ENCODE measurements around the gene PPTC7. TPM values are rescaled to one million over a fixed set of nuclear protein-coding genes. Genes with fewer than 3 reads are reported as not detected.

The PPTC7 gene
- total RNA-seq, 1 donor from 2014 or later: 11.5 TPM

DNA sequence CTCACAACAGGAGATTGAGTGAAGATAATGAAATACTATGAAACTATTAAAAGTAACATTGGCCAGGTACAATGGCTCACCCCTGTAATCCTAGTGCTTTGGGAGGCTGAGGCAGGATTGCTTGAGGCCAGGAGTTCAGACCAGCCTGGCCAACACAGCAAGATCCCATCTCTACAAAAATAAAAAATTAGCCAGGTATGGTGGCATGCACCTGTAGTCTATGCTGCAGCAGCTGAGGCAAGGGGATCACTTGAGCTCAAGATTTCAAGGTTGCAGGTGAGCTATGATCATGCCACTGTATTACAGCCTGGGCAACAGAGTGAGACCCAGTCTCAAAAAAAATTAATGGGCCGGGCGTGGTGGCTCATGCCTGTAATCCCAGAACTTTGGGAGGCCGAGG, 66.1 kb downstream of the PPTC7 start:
- DNase-seq (ENCODE audit: low read depth): no peak
- Histone ChIP-seq H3K27me3 (ENCODE audit: control insufficient read depth, insufficient read depth, low read length) (no peaks in the 10 kb centered on the region), H3K36me3 (ENCODE audit: control insufficient read depth, insufficient read depth, low read length) (no peaks in the 10 kb centered on the region), H3K4me3 (ENCODE audit: low read depth, low read length) (no peak overlapping the region)
- TF ChIP-seq, protein P1, sequence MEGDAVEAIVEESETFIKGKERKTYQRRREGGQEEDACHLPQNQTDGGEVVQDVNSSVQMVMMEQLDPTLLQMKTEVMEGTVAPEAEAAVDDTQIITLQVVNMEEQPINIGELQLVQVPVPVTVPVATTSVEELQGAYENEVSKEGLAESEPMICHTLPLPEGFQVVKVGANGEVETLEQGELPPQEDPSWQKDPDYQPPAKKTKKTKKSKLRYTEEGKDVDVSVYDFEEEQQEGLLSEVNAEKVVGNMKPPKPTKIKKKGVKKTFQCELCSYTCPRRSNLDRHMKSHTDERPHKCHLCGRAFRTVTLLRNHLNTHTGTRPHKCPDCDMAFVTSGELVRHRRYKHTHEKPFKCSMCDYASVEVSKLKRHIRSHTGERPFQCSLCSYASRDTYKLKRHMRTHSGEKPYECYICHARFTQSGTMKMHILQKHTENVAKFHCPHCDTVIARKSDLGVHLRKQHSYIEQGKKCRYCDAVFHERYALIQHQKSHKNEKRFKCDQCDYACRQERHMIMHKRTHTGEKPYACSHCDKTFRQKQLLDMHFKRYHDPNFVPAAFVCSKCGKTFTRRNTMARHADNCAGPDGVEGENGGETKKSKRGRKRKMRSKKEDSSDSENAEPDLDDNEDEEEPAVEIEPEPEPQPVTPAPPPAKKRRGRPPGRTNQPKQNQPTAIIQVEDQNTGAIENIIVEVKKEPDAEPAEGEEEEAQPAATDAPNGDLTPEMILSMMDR (IDR thresholded peaks at IDR 0.05; ENCODE audit: insufficient read depth, low read length, poor library complexity, severe bottlenecking): no peak

GRCh38 chr12:110514363-110514762, 68.8 kb downstream of the PPTC7 start:
- no peaks in the 10 kb centered on the region for H3K27me3 ChIP-seq (ENCODE audit: control insufficient read depth, insufficient read depth, low read length)
- DNase-seq (ENCODE audit: low read depth): no peak
- TF ChIP-seq, protein P1 (IDR thresholded peaks at IDR 0.05; ENCODE audit: insufficient read depth, low read length, poor library complexity, severe bottlenecking): no peak
- no peak overlapping the region for H3K4me3 ChIP-seq (ENCODE audit: low read depth, low read length)
- no peaks in the 10 kb centered on the region for H3K36me3 ChIP-seq (ENCODE audit: control insufficient read depth, insufficient read depth, low read length)

DNA sequence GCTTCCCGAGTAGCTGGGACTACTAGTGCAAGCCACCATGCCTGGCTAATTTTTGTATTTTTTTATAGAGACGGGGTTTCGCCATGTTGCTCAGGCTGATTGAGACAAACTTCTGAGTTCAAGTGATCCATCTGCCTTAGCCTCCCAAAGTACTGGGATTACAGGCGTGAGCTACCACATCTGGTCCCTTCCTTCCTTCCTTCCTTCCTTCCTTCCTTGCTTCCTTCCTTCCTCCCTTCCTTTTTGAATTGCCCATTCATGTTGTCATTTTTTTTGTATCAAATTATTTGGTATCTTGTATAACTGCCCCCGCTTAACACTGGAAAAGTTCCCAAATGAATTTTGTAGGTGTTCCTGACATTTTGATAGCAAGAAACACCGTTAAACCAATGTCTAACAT, 69.3 kb downstream of the PPTC7 start:
- no peak overlapping the region for H3K4me3 ChIP-seq (ENCODE audit: low read depth, low read length)
- TF ChIP-seq, protein P1 (IDR thresholded peaks at IDR 0.05; ENCODE audit: insufficient read depth, low read length, poor library complexity, severe bottlenecking): no peak
- no peaks in the 10 kb centered on the region for H3K27me3 ChIP-seq (ENCODE audit: control insufficient read depth, insufficient read depth, low read length)
- H3K36me3 ChIP-seq (ENCODE audit: control insufficient read depth, insufficient read depth, low read length): no peaks in the 10 kb centered on the region
- DNase-seq (ENCODE audit: low read depth): no peak

GRCh38 chr12:110508071-110508586, 75.0 kb downstream of the PPTC7 start:
- TF ChIP-seq, protein P1 (IDR thresholded peaks at IDR 0.05; ENCODE audit: insufficient read depth, low read length, poor library complexity, severe bottlenecking): no peak
- DNase-seq (ENCODE audit: low read depth): no peak
- H3K36me3 ChIP-seq (ENCODE audit: control insufficient read depth, insufficient read depth, low read length): no peaks in the 10 kb centered on the region
- H3K27me3 ChIP-seq (ENCODE audit: control insufficient read depth, insufficient read depth, low read length): no peaks in the 10 kb centered on the region
- H3K4me3 ChIP-seq (ENCODE audit: low read depth, low read length): no peak overlapping the region

DNA sequence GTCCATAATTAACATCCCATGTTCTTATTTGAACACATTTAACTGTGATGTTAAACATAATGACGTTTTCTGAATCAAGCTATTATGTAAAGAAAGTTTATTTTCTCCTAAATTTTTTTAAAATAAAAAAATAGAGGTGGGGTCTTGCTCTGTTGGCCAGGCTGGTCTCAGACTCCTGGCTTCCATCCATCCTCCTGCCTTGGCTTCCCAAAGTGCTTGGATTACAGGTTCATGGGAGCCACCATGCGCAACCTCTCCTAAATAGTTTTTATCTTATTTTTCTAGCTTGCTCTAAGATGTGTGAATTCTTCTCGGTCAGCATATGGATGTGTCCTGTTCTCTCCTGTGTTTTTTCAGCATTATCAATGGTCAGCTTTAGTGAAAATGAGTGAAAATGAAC, 77.8 kb downstream of the PPTC7 start:
- H3K36me3 ChIP-seq (ENCODE audit: control insufficient read depth, insufficient read depth, low read length): no peaks in the 10 kb centered on the region

DNA sequence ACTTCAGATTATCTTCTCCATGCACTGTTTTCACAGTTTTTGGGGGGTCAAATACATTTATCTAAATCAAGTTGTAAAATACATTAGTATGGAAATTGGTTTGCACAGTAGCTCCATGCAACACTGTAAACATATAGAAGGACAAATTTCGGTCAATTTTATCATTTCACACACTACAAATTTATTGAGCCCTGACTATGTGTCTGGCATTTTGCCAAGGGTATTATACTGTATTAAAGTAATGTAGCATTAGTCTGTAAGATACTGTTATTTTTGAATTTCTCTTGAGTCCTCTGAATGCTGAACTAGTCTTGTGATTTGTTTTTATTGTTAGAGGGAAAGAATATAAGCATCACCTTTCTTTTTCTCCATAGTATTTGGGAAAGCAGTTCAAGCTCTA, 79.7 kb downstream of the PPTC7 start:
- TF ChIP-seq, protein P1 (IDR thresholded peaks at IDR 0.05; ENCODE audit: insufficient read depth, low read length, poor library complexity, severe bottlenecking): no peak
- no peak overlapping the region for H3K4me3 ChIP-seq (ENCODE audit: low read depth, low read length)
- H3K27me3 ChIP-seq (ENCODE audit: control insufficient read depth, insufficient read depth, low read length): no peaks in the 10 kb centered on the region
- H3K36me3 ChIP-seq (ENCODE audit: control insufficient read depth, insufficient read depth, low read length): no peaks in the 10 kb centered on the region
- no peak for DNase-seq (ENCODE audit: low read depth)

More for the DNA sequence above, 77.8 kb downstream of the PPTC7 start:
- H3K27me3 ChIP-seq (ENCODE audit: control insufficient read depth, insufficient read depth, low read length): no peaks in the 10 kb centered on the region
- TF ChIP-seq, protein P1 (IDR thresholded peaks at IDR 0.05; ENCODE audit: insufficient read depth, low read length, poor library complexity, severe bottlenecking): no peak
- no peak overlapping the region for H3K4me3 ChIP-seq (ENCODE audit: low read depth, low read length)
- no peak for DNase-seq (ENCODE audit: low read depth)

Data from kidney epithelial cell (primary cell).